ENCODE data around the gene PDE9A. TPM values are rescaled to one million over a fixed set of nuclear protein-coding genes. Genes with fewer than 3 reads are reported as not detected.

PDE9A gene
- total RNA-seq, 1 experiment from 2014 or later, result 10.1 TPM

DNA sequence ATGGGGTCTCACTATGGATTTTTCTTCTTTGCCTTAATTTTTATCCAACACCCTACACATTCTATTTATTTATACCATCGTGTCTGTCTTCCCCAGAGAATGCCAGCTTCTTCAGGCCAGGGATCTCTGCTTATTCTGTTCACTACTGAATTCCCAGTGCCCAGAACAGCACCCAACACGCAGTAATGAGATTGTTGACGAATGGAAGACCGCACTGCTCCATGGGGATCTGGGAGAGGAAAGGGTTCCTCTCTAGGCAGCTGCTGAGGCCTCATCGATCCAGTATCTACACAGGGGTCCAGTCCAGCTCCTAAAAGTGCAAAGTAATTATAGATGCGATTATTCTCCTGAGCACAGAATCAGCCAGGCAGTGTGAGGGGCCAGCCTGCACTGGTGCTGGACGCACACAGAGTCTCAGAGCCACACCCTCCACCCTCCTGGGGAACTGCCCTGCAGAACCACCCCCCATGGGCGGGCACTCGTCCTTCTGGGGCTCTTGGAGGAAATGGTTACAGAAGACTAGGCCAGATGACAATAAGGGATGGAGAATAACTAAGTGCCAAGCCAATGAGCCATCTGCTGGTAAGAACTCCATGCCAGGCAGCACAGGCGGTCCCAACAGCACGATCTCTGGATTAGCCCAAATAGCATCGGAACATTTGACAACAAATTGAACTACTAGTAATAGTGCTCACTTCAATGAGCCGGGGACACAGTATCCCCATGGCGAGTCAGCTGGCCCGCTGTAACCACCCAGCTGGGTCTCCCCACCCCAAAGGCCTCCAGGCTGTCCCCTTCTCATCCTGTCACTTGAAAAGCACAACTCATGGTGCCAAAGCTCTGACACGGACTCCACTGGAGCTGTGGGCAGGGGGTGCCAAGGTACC lies 1.7 kb upstream of the PDE9A start:
- DNase-seq (ENCODE audit: low read depth), result peak; percentile 54
- in situ Hi-C loops (cut with HindIII; ENCODE audit: low pct_unique_long_range_greater_than_20kb, low sequenced_read_pairs), result no loop called here

DNA sequence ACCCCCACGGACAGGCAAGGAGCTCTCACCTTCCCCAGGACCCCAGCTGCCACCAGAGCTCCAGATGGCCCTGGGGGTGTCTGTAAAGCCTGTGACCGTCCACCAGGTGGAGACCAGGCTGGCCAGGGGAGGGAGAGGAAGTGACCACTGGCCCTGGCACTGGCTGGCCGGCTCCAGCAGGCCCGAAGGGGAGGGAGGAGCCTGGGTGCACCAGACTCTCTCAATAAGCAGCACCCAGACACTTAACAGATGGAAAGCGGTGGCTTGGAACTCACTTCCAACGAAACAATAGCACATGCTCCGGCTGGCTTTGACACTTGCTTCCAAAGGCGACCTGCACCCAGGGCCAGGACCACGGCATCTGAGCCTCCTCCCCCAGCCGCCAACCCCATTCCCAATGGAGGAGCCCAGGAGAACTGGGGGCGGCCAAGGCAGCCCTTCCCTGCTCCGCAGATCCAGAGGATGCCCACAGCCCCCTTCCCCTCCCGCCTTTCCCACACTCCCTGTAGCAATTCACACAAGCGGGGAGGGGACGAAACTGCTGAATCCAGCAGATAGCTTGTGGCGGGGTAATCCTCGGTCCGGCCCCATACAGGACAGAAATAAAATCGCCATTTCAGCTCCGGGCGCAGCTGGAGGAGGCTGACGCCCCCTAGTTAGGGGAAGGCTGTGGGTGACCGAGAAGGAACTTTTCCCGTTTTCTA lies 742 bp upstream of the PDE9A start:
- in situ Hi-C loops (cut with HindIII; ENCODE audit: low pct_unique_long_range_greater_than_20kb, low sequenced_read_pairs), result no loop called here
- peak; percentile 80 for DNase-seq (ENCODE audit: low read depth)

DNA sequence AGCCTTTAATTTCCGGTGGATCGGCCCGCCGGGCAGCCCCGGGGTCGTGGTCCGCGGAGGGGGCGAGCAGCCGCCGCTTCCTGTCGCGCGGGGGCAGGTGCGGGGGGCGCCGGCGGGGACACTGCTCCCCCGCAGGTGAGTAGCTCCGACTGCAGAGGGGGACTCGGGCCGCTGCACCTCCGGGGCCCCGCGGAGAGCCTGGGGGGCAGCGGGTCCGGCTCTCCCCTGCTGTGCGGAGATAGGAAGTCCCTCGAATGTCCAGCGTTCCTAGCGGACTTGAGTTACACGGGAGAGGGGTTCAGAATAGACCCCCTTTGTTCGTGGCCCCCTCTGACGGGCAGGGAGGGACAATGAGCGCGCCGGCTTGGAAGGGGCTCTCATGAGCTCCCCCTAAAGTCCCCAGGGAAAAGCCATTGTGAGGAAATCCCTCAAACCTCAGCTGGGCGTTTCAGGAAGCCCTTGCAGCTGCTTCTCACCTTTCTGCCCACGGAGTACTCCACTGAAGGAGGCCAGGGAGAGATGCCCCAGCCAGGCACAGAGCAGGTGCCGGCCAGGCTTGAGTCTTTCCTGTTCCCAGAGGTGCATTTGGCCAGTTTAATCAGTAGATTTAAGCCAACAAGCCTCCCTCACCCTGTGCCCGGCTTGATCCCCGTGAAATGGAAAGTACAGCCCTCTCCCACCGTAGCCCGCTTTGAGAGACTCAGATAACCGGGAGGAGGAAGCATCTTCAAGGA lies 925 bp downstream of the PDE9A start:
- in situ Hi-C loops (cut with HindIII; ENCODE audit: low pct_unique_long_range_greater_than_20kb, low sequenced_read_pairs), result no loop called here
- peak; percentile 34 for DNase-seq (ENCODE audit: low read depth)

DNA sequence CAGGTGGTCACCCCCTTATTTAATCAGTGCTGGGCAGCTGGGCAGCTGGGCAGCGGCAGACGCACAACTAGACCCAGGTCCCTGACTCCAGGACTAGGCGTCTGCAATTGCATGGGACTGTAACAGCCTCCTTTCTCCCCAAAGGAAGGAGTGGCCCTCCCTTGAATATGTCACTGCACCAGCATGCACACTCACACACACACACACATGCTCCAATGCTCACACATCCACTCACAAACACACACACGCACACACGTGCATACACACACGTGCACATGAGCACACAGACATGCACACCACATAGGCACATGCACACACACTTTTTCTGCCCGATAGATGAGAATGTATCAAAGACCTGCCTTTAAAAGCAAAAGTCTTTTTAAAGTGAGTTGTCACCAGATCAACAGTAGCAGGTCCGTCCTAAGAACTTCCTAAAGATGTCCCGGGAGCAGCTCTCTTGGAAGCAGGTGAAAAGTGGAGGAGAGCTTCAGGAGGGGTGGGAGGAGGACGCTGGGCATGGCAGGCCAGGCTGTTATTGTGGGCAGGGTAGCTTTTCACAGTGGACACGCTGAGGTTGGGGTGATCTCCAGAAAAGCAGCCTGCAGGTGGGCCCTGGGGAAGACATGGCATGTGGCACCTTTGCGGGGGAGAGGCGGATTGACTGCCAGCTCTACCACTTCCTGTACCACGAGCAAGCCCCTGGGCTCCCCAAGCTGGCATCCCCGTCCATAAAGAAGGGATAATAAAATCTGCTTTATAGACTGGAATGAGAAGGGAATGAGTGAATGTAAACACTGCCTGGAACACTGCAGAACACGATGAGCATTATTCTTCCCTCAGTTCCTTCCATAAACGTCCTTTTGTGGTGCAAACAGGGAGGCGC lies 1.7 kb downstream of the PDE9A start:
- no peak for DNase-seq (ENCODE audit: low read depth)
- in situ Hi-C loops (cut with HindIII; ENCODE audit: low pct_unique_long_range_greater_than_20kb, low sequenced_read_pairs), result no loop called here

DNA sequence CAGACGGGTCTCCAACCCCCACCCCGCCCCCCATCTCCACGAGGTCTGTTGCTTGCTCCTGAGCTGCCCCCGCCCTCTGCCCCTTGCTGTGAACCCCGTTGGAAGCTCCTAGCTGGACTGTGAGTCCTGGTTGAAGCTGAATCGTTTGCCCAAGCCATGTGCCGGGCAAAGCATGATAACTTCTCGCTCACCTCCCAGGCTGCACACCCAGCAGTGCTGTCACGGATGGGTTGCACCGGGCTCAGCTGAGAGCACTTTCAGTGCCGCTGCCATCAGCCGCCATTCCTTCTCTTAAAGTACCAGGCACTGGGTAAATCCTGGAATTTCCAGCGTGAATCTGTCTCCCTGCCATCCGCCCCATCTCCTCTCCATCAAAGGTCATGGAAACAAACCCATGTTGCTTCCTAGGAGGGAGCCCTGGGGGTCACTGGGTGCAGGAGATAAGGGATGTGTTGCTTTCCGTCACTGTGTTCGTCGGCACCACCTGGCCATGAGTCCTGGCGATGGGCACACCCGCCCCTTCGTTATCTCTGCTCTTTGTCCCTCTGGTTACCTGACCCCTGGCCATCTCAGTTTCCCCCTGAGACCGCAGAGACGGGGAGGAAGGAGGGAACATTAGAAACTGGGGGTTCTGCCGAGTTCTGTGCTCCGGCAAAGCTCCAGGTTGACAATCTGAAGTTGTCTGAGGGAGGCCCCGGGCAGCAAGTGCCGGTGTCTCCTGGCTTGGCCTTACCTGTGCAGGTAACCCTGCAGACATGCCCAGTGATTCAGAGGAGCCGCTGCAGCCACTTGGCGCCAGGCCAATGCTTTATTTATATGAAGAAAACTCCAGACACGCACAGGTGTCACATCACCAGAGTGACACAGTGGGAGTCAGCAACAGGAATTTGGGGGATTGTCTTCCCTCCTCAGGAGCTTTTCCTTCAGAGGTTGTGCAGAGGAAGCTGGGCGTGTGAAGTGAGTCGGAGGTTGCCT lies 2.7 kb downstream of the PDE9A start:
- no peak for DNase-seq (ENCODE audit: low read depth)
- in situ Hi-C loops (cut with HindIII; ENCODE audit: low pct_unique_long_range_greater_than_20kb, low sequenced_read_pairs), result no loop called here

DNA sequence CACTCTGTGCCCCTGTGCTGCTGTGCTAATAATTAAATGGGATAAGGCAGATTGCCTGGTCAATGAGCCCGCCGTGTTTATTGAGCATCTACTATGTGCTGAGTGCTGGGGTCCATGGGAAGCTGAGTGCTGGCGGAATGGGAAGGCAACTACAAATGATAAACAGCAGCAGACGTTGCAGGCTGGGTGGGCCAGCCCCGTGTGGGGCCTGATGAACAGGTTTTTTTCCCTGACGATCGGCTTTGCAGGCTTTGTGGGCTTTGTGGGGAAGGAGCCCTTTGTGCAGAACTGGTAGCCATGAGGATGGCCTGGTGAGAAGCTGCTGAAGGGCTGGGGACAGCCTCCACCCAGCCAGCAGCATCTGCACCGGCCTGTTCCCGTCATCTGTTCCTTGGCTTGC lies 3.5 kb downstream of the PDE9A start:
- in situ Hi-C loops (cut with HindIII; ENCODE audit: low pct_unique_long_range_greater_than_20kb, low sequenced_read_pairs), result no loop called here
- DNase-seq (ENCODE audit: low read depth), result no peak

DNA sequence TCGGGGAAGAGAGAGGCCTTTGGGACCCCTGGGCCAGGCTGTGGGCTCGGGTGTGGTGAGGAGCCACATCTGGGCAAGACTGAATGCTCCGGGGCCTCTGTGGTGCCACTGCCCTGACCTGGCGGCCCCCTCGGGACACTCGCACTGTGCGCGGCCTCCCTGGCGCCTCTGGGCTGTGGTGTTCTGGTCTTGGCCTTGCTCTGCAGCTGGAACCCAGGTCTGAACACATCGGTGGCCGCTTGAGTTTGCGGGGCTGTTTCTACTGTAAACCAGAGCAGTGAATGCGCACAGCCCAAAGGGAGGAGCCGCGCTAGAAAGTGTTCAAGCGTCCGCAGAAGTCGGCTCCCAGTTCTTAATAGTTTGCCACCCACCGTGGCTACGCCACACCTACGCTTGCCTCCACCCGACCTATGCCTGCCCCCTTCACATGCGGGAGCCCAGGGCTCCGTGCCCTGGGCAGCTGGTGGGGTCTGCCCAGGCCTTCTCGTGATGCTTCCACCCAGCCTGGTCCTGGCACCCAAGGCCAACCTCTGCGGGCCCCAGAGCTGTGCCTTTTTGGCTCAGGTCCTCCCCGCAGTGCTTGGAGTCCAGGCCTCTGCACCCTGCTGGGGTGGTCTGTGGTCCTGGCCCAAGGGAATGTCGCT lies 4.4 kb downstream of the PDE9A start:
- no peak for DNase-seq (ENCODE audit: low read depth)
- in situ Hi-C loops (cut with HindIII; ENCODE audit: low pct_unique_long_range_greater_than_20kb, low sequenced_read_pairs), result no loop called here

DNA sequence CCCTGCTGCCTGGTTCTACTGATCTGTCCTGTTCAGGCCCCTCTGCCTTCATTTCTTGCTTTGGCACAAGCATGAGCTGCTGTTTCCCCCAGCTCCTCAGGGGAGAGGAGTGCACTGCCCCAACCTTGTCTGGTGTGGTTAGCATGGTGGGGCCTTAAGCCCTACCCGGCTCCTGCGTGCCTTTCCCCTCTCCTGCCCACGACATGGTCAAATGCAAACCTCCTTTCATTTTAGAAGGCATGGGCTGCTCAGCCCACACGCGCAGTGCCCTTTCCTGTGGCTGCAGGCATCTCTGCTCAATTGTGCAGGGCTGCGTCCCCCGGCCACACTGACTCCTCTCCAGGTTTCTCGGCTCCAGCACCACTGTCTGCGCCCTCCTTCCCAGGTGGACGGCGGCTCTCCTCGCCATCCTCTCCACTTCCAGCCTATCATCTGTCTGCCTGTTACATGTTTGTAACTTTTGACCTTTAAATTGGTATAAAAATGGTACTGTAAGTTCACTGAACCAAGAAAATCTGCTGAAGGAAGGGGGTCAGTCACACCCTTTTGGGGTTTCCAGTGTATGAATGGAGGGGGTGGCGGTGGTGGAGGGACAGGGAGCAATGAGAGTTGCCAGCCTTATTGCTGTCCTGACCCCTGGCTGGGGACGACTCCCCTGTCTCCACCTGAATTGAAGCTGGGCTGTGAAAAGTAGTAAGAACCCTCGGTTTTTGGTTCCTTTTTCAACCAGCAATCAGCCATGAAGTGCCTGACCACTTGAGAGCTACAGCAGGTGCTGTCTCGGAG lies 5.1 kb downstream of the PDE9A start:
- in situ Hi-C loops (cut with HindIII; ENCODE audit: low pct_unique_long_range_greater_than_20kb, low sequenced_read_pairs), result no loop called here
- DNase-seq (ENCODE audit: low read depth), result no peak

DNA sequence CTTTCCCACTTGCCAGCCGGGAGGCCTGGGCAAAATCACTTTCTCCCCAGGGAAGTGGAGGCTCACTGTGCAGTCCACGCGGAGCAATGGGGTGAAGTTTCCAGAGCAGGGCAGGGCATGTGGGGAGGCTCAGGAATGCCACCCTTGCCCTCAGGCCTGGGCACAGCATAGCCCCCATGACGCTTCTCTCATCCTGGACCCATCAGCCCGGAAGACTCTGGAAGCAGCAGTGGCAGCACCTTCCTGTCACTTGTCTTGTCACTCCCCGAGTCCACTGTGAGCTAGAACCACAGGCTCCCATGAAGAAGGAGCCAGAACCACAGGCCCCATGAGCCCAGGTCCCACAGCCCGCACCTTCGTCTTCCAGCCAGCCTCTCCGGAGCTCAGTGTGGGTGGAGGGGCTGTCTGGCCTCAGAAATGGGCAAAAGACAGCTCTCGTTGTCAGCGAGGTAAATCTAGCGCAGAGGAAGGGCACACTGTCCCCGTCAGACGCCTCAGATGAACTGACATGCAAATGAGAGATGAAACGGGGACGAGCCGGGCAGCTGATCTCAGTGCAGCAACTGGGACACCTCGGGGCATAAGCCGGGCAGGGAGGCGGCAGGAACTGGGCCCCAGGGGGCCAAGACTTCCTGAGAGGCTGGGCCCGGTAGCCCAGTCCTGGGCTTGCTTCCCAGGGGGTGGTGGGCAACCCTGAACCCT lies 6.1 kb downstream of the PDE9A start:
- DNase-seq (ENCODE audit: low read depth), result no peak
- in situ Hi-C loops (cut with HindIII; ENCODE audit: low pct_unique_long_range_greater_than_20kb, low sequenced_read_pairs), result no loop called here

DNA sequence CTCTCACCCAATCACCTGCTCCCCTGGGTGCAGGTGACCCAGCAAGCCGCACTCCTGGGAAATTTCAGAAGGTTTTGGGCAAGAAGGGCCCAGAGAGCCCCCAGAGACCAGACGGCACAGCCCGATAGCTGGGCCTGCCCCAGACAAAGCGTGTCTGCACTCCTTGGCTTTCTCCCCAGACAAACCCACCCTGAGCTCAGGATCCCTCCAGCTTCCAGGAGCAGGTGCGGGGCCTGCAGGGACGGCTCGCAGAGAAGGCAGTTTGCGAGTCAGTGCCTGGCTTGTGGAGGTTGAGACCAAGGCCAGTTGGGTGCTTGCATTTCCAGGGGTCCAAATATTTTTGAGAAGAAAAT lies 6.7 kb downstream of the PDE9A start:
- in situ Hi-C loops (cut with HindIII; ENCODE audit: low pct_unique_long_range_greater_than_20kb, low sequenced_read_pairs), result no loop called here

DNA sequence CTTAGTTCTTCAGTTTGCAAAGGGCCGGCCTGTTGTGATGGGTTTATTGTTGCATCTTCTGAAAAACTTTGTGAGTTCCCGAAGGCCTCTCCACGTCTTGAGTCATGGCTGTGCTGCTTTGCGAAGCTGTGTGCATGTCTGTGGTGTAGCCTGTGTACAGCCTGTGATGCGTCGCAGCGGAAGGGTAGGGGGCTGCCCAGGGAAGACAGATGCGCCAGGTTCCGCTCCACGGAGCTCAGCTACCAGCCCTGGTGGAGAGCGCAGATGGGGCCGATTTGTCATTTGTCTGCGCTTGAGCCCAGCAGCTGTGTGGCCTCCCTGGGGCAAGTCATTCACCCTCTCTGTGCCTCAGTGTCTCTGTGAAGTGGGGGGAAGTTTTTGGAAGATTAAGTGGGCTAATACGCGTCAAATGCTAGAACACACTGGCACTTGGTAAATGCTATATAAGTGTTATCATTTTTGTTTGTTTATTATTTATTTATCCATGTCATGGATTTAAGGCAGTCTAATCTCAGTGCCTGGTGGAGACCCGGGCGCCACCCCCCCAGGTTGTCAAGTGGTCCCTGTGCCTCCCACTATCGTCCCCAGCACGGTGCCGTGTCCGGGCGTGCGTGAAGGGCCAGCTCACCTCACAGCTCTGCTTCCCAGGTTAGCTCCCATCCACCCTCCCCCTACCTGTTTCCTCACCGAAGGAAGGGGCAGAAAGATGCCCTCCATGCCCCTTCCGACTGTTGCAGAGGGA lies 8.4 kb downstream of the PDE9A start:
- in situ Hi-C loops (cut with HindIII; ENCODE audit: low pct_unique_long_range_greater_than_20kb, low sequenced_read_pairs), result no loop called here
- no peak for DNase-seq (ENCODE audit: low read depth)

More for the DNA sequence above, 6.7 kb downstream of the PDE9A start:
- DNase-seq (ENCODE audit: low read depth), result no peak

DNA sequence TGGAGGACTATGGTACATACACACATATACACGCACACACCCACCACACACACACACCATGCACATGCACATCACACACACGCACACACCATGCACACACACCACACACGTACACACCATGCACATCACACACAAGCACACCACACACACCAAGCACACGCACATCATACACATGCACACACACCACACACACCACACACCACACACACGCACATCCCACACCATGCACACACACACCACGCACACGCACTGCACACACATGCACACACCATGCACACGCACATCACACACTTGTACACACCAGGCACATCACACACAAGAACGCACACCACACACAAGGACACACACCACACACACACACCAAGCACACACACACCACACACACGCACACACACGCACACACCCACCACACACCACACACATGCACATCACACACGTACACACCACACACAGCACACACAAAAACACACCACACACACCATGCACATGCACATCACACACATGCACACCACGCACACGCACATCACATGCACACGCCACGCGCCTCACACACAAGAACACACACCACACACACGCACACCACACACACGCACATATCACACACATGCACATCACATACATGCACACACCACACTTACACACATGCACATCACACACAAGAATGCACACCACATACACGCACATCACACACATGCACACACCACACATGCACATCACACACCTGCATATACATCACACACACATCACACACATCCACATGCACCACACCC lies 9.2 kb downstream of the PDE9A start:
- DNase-seq (ENCODE audit: low read depth), result no peak
- in situ Hi-C loops (cut with HindIII; ENCODE audit: low pct_unique_long_range_greater_than_20kb, low sequenced_read_pairs), result no loop called here

DNA sequence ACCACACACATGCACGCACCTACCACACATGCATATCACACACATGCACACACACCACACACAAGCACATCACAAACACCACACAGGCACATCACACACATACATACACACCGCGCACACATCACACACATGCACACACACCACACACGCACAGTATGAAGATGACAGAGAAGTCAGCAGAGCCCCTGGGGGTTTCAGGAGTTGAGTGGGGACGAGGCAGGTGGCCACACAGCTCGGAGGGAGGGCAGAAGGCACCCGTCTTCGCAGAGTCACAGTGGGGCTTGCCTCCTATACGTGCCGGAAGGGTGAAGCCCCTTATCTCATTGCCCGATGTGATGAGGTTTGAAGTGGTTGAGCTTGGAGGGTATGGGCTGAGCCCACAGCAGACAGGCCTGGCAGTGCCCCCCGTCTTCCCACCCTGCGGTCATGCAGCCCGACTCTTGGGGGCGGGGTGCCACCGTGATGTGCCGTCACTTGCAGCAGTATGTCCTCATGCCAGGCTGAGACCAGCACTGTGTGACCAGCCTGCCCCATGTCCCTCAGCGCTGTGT lies 9.9 kb downstream of the PDE9A start:
- DNase-seq (ENCODE audit: low read depth), result no peak
- in situ Hi-C loops (cut with HindIII; ENCODE audit: low pct_unique_long_range_greater_than_20kb, low sequenced_read_pairs), result no loop called here

Data from Caki2 (cell line).